Cortex of kidney (tissue), 1 donor: ENCODE results near the gene CIDEA.

Source experiments
- DNase-seq: peaks from one replicate; lab custom pipeline; 2025; lab: John Stamatoyannopoulos, UW

Gene CIDEA

DNA sequence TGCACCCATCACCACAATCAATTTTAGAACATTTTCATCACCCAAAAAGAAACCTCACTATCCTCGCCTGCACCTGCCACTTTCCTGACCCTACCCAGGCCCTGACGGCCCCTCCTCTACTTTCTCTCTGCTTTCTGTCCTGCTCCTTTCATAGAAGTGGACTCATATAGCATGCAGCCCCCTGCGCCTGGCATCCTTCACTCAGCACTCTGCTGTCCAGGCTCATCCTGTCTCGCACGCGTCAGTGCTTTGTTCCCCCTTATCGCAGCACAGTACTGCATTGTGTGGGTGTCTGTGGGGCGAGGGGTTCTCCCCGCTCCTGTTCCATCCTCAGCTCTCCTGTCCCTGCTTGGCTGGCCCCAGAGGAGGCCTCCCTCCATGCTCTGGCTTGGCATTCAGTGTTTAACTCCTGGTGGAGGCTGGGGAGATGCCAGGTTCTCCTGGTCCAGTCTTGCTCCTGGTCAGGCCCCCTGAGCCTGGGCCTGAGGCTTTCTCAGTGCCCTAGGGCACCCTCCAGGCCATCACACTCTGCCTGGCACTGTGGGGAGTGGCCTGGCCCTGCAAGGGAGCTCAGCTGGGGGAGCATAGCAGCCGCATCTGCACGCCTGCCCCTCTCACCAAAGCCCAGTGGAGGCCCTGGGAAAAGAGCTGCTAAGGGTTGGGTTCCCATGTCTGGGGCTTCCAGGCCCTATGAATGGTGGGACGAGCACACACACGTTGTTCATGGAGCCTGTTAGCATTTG lies 47.3 kb downstream of the CIDEA start:
- no peak for DNase-seq

DNA sequence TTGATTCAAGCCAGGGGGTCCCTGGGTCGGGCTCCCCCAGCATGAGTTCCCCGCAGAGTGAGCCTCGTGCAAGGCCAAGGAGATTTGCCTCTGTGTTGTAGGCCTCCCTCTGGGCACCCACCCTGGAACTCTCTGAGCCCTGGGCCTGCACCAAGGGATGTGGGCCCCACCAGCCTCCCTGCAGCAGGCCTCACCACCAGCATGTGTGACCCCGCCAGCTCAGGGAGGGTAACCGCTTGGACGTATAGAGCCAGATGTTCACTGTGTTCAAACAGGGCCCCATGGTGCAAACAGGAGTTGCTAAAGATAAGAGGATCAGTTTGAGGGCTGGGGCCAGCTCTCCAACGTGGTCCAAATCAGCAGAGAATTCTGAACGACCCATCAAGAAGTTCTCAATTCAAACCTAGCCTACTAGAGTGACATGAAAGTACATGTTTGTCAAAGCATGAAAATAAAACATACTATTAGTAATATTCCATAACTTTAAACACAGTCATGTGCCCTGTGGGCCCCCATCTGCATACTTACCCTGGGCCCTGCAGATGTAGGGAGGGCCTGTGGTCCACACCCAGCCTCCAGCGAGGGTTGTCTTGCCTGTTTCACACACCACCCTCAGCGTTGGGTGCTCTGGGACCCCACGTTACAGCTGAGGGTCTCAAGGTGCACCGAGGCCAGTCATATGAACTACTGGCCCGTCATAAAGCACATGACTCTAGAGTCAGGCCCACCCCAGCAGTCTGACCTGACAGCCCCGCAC lies 48.4 kb downstream of the CIDEA start:
- no peak for DNase-seq

DNA sequence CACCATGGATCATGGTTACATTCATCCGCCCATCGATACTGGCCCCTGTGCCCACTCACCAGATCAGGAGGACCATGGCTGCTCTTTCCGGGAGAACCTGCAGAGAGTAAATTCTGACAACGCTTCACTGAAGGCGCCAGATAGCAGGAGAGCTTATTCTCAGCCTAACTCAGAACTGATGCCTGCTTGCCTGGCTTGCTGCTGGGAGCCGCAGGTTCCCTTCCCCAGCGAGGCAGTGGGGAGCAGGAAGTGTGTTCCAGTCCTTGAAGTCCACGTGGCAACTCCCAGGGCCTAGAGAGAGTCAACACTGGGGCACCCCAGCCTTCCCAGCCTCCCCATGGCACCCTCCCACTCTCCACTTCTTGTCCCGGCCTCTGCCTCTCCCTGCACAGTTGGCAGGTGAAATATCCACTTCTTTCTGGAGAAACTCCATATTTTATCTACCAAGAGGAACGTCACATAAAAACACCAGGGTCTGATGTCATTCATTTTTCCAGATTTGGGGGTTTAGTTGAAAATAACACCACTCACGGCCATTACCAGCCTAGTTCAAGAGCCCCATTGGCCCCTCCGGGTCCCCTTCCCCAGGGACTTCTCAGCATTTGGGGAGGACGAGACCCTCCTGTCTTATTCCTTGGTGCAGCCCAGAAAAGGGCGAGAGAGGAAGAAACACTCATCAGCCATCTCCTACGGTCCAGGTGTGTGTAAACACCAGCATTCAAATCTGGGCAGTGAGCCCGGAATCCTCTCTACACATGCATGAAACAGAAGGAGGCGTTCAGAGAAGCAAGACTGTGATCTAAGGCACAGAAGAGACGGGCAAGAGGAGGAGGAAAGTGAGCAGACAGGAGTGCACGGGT lies 50.4 kb downstream of the CIDEA start:
- DNase-seq, result no peak

DNA sequence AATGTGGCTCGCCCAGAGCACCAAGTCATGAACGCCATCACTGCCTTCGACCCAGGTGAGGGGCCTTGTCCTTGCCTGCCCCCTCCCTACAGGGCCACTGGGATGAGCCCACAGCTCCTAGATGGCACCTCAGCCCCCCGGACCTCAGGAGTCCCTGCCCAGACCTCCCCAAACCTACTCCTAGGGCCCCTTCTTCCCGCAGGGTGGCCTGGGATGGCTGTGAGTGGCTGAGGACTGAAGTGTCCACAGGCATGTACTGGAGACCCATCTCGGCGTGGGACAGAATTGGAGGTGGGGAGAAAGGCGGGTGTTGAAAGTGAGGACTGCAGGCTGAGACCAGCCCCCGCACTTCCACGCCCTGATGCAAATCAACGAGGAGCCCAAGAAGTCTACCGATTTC lies 51.0 kb downstream of the CIDEA start:
- DNase-seq, result no peak

DNA sequence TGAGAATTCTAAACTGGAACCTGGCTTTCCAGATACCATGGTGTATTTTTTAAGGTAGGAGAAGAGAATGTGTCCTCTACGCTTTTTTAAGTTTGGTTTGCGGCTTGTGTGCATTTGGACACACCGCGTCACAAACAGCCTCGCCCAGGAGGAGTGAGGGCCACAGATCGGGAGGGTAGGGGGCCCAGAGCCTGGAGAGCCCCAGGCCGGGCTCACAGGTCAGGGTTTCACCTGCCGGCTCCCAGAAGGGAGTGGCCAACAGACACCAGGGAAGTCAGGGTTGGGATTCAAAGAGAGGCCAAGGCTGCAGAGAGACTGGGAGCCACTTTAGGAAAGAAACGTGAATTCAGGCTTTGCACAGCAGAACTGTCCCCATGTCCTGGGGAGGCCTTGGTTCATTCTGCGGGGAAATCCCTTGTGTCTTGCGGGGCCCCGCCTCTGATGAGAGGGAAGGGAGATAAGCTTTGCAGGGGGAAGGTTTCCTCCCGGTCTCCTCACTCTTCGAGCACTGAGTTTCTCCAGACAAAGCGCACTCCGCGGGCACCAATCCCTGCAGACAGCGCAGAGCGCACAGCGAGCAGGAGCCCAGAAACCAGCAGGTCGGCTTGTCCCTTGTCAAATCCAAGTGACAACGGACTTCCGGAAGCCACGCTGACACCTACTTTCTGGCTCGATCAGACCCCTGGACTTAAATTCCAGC lies 51.9 kb downstream of the CIDEA start:
- DNase-seq, result no peak

DNA sequence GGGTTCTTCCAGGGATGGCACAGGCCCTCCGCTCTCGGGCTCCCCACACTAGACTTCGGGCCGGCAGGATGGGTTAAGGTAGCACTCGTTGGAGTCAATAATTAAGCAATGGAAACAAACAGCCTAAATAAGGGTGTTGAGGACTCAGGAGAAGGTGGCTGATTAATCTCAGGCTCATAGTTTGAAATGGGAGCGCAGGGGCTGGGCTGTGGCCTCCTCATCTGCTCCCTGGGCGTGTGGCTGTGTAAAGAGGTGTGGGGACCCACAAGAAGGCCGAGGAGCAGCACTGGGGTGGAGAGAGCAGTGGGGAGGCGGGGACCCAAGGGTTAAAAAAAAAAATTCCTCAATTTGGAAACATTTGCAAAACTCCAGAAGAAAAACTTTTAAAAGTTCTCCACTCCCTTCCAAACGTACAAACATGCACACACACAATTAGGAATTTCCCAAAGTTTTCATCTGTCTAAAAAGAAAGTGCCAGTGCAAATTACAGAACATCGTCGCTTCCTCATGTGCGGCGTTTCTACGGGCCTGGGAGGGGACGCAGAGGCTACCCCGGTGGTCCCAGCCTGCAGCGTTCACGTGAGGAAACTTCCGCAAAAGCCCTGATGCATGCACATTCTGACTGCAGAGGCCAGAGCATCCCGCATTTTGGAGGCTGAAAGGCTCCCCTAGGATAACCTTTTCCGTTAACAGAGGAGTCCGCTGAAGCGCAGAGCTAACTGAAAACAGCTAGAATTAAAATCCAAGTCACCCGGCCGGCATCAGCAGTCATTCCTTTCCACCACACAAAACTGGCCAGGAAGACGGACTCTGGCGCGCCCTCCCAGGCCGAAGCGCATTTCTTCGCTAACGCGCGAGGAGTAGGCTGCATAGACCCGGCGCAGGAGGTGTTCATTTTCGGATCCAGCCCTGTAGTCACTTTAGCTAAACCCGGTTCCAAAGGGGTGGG lies 52.9 kb downstream of the CIDEA start:
- DNase-seq, result no peak

DNA sequence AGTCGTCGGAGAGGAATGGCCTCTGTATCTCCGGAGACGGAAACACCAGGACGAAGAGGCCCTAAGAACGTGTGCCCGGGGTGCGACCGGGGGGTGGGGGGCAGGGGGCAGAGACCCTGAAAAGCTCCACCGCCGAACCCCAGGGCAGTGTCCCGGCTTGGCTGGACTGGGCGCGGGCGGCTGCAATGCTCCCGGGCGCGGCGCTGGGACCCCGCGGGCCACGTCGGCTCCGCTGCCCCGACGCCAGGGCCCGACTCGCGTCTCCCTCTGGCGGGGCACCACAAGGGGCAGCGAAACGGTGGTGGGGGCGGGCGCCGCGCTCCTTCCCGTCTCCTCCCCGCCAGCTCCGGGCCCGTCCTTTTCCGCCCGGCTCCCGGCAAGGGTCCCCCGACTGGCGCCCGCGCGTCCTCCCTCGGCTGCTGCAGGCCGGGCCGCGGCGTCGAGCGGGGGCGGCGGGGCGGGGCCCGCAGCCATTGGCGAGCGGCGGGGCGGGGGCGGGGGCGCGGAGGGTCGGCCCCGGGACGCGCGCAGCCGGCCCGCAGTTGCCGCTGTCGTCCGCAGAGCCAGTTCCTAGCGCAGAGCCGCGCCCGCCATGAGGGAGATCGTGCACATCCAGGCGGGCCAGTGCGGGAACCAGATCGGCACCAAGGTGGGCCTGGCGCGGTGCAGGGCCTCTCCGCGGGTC lies 53.7 kb downstream of the CIDEA start, which contains the start of gene TUBB6:
Gene TUBB6 (plus strand): TSS at position 541 of the 685 bp plus-strand sequence. CDS start 52 bp downstream, at position 593.
- DNase-seq, result no peak

DNA sequence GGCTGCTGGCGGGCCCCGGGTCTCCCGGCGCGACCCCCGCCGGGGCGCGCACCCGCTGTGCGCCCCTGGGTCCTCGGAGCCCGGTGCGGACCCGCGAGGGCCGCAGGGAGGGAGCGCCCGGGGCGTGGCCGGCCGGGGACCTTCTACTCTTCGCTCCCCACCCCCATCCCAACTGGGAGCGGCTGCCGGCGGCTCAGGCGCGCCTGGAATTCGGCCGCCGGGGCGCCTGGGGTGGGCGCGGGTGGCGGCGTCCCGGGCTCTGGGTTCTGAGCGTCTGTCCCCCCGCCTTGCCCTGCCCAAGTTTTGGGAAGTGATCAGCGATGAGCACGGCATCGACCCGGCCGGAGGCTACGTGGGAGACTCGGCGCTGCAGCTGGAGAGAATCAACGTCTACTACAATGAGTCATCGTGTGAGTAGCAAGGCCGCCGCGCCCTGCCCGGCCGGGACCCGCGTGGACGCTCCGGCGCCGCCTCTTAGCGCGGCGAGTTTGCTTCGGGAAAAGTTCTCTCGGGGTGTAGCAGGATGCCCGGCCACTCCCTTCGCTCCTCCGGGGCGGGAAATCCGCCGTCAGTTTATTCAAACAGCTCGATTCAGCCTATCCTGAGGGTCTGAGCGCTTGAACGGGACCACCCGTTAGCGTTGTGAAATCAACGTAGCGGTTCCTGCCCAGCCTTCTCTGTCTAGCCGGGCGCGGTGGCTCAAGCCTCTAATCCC lies 54.4 kb downstream of the CIDEA start:
- no peak for DNase-seq

DNA sequence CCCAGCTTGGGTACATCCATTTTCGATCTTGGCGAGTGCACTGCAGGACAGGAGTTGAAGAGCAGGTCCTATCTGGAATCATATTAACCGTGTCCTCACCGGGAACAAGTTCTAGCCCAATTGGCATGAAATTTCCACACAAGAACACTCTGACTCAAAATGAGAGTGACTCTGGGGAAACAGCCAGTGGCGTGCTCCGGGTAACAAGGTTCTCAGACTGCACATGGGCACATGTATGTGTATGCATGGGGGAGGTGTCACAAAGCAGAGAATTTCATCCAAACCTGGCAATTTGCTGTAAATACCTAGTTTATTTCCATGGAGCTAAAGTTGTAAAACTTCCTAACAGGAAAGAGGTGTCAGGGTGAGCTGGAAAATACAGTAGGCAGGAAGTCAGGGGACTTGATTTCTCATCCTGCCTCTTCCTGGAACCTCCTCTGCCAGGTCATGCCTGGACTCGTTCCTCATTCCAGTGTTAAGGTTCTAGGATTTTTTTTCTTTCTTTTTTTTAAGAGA lies 55.6 kb downstream of the CIDEA start:
- no peak for DNase-seq

DNA sequence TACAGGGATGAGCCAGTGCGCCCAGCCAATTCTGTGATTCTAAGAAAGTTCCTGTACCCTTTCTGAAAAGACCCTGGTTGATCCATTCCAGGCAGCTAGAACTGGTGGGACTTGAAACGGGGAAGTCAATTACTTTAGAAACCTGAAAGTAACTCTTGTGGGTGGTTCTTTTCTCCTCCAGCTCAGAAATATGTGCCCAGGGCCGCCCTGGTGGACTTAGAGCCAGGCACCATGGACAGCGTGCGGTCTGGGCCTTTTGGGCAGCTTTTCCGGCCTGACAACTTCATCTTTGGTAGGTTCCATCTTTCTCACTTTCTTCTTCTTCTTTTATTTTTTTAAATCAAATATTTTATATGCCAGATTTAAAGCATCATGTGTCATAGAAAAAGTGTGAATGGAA lies 56.6 kb downstream of the CIDEA start:
- DNase-seq, result no peak

DNA sequence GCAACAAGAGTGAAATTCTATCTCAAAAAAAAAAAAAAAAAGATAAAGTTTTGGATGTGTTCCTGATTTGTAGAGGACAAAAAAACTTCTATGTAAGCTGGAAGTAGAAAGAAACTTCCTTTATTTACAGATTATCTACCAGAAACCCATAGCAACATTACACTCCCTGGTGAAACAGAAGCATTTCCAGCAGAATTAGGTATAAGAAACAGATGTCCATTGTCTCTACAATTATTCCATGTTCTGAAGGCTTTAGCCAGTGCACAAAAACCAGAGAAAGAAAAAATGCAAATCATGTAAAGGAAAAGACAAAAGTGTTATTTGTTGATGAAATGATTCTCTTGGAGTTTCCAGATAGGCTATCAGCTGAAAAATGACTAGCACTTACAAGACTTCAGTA lies 58.8 kb downstream of the CIDEA start:
- no peak for DNase-seq

DNA sequence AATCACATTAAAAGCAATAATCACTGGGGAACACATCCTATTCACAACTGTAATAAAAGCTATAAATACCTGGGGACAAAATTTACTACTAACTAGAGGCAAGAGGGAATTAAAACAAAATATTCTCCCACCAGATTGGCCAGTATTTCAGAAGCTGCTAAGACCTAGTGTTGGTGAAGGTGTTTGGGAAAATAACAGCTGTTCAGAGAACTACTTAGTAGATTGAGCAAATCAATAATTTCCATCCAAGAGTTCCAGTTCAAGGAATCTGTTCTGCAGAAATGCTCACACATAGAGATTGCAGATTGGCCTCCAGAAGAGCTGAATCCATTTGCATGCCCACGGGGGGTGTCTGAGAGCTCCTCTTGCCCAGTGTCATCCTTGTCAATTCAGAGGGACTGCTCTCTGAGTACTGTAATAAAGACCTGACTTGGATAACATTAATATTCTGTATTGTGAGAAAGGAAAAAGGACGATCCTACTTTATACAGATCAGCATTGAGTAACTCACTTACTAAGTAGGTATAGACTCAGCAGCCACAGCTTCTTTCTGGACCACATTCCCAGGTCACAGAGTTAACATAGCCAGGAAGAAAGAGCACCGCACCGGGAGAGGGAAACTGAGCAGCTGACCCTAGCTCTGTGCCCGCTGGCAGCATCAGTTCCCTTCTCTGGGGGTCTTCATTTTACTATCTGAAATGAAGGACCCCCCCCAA lies 59.5 kb downstream of the CIDEA start:
- no peak for DNase-seq

DNA sequence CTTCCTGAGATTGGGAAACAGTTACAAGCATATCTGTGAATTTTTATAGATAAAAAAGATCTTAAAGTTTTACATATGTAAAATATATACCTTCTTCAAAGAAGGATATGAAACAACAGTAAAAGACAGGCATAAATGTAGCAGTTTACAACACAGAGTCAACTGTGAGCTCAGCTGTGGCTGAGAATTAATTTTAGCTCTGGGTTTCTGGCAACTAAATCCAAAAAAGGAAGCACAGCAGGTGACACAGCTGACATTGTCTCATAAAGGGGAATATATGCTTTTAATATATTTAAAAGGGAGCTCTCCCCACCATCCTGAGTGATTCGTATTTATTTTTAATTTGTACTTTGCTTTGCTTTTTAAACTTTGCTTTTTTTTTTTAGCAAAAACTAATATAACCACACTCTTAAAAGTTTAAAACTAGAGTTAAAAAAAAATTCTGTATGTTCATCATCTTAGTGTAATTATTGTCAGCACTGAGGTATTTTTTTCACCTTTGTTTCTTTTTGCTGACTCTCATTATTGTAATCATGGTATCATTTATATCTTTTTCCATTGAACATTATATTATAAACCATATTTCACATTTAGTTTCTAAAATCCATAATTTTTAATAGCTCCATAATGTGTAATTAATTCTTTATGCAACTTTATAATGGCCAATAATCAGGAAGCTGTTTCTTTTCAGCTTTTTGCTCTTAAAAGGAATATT lies 60.6 kb downstream of the CIDEA start:
- no peak for DNase-seq

DNA sequence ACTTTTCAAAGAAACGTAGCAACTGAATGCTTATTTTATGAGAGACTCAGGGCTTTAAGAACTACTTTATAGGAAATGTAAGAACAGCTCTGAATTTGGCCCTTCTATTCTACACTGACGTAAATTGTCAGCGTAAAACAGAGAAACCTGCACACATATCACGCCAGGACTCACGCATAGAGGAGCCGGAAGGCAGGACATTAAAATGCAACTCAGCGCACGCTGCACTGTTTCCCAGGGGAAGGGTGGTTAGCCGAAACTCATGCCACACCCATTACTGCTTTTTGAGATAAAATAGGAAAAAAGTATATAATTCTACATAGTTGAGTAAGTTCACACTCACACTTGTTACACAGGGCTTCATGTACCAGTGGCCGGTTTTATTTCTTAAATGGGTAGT lies 61.3 kb downstream of the CIDEA start:
- DNase-seq, result no peak

DNA sequence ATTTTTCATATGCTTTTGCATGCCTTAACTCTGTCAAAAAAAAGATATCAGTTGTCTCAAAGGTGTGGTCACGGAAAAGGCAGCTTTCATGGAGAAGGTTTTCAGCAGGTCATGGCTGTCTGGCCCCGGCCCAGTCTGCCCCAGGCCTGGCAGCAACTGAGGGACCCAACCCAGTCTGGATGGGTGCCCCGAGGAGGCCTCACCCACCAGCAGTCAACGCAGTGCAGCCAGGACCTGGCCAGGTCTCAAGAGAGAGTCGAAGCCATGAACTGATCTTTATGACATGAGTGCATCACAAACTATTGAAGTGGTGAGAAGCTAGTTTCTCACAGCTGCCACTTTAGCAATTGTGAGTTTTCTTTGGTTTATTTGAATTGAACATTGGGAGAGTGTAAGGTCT lies 61.8 kb downstream of the CIDEA start:
- DNase-seq, result no peak

DNA sequence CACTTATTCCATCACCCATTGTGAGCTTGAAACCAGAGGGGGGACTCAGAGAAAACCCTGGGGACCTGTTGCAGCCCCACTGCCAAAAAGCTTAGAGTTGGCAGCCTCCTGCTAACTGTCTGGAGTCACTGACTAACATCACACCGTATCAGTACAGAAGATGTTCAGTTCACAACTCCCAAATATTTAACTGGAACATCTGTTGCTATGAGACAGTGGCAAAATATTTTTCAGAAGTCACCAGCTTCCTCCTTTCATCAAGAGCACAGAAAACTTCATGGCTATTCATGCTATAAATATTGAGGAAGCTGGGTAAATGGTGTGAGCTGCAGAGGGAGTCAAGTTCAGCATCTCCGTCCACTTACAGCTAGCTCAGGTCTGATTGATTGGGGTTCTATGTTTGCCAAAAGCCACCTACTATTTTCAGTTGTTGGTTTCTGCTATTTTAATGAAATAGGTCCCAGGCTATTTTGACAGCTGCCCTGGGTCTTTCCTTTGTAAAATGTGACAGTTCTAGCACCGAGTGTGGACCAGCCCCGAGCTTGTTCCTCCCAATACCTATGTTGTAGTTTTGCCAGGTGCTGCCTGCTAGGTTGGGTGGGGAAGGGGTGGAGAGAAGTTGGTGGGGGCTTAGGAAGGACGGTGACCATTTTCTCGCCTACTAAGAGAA lies 63.6 kb downstream of the CIDEA start:
- DNase-seq, result no peak

DNA sequence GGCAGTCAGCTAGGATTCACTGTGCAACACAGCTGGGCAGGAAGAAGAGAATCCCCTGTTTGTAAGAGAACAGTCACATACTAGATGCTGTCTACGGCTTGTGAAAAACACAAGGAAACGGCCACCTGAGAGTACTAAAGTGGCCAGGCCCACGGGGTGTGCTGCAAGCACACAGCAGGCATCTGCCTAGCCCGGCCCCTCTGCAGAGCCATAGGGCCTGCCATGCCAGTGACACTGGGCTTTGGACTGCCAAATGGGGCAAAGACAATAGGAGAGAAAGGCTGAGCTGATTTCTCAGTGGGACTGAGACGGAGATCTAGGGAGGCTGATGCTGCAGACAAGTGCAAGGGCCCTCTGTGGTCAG lies 64.2 kb downstream of the CIDEA start:
- DNase-seq, result no peak
